ENCODE measurements around the gene METTL1. TPM values are rescaled to one million over a fixed set of nuclear protein-coding genes. Genes with fewer than 3 reads are reported as not detected.

Gene METTL1
- total and polyA plus RNA-seq, 7 donors: 3.8 to 16.7 (median 9.3) TPM

GRCh38 chr12:57797933-57798332 is 26.0 kb upstream of the METTL1 start:
- 60 to 71% methylated on average over 1 of the region's 1 CpG for WGBS, 2 donors
- Histone ChIP-seq H3K9me3 (no peaks in the 10 kb centered on the region), H3K27ac (no peak overlapping the region), H3K27me3 (no peaks in the 10 kb centered on the region), H3K4me3 (no peak overlapping the region), H3K4me1 (no peaks in the 10 kb centered on the region), H3K36me3 (peaks cover 16 to 96% (median 36%) of the 10 kb centered on the region in 4 donors)
- DNase-seq: no peak
- no peak for TF ChIP-seq CTCF (IDR thresholded peaks at IDR 0.05)
- intact Hi-C loops (cut with DNase I): no loop called here

GRCh38 chr12:57796996-57797395 is 25.1 kb upstream of the METTL1 start:
- no peaks in the 10 kb centered on the region for H3K4me1 ChIP-seq
- no peak overlapping the region for H3K27ac ChIP-seq
- peaks cover 16 to 96% (median 39%) of the 10 kb centered on the region in 4 donors for H3K36me3 ChIP-seq

GRCh38 chr12:57795354-57795753 is 23.4 kb upstream of the METTL1 start:
- 92 to 96% methylated on average over 6 of the region's 6 CpGs for WGBS, 2 donors
- Histone ChIP-seq H3K4me1 (no peaks in the 10 kb centered on the region), H3K36me3 (peaks cover 16 to 93% (median 32%) of the 10 kb centered on the region in 4 donors), H3K27ac (no peak overlapping the region), H3K4me3 (no peak overlapping the region), H3K27me3 (no peaks in the 10 kb centered on the region), H3K9me3 (no peaks in the 10 kb centered on the region)
- no peak for DNase-seq
- no peak for TF ChIP-seq POLR2A (IDR thresholded peaks at IDR 0.05)
- TF ChIP-seq EP300 (IDR thresholded peaks at IDR 0.05): no peak
- no peak for TF ChIP-seq CTCF (IDR thresholded peaks at IDR 0.05)
- TF ChIP-seq POLR2AphosphoS5 (IDR thresholded peaks at IDR 0.05): no peak
- intact Hi-C loops (cut with DNase I): no loop called here

More at GRCh38 chr12:57796996-57797395, 25.1 kb upstream of the METTL1 start:
- WGBS, 2 donors: 97 to 98% methylated on average over 1 of the region's 1 CpG
- TF ChIP-seq EP300 (IDR thresholded peaks at IDR 0.05) (no peak), POLR2A (IDR thresholded peaks at IDR 0.05) (no peak), CTCF (IDR thresholded peaks at IDR 0.05) (no peak), POLR2AphosphoS5 (IDR thresholded peaks at IDR 0.05) (no peak)
- intact Hi-C loops (cut with DNase I): no loop called here
- H3K4me3 ChIP-seq: no peak overlapping the region
- DNase-seq: no peak
- no peaks in the 10 kb centered on the region for H3K27me3 ChIP-seq
- no peaks in the 10 kb centered on the region for H3K9me3 ChIP-seq

- no peaks in the 10 kb centered on the region for H3K4me1 ChIP-seq
- H3K27ac ChIP-seq: no peak overlapping the region
- peaks cover 16 to 88% (median 27%) of the 10 kb centered on the region in 4 donors for H3K36me3 ChIP-seq
- 53 to 64% methylated on average over 1 of the region's 1 CpG for WGBS, 2 donors
- no peaks in the 10 kb centered on the region for H3K9me3 ChIP-seq
- TF ChIP-seq POLR2AphosphoS5 (IDR thresholded peaks at IDR 0.05) (no peak), EP300 (IDR thresholded peaks at IDR 0.05) (no peak), CTCF (IDR thresholded peaks at IDR 0.05) (no peak), POLR2A (IDR thresholded peaks at IDR 0.05) (no peak)
- no peak overlapping the region for H3K4me3 ChIP-seq
- no peaks in the 10 kb centered on the region for H3K27me3 ChIP-seq
- intact Hi-C loops (cut with DNase I): no loop called here
- DNase-seq: no peak
Measured at GRCh38 chr12:57793920-57794319, 22.0 kb upstream of the METTL1 start.

- no peak overlapping the region for H3K27ac ChIP-seq
- H3K9me3 ChIP-seq: no peaks in the 10 kb centered on the region
- 90 to 94% methylated on average over 11 of the region's 11 CpGs for WGBS, 2 donors
- peaks cover 0 to 19% (median 14%) of the 10 kb centered on the region in 4 donors for H3K4me1 ChIP-seq
- TF ChIP-seq CTCF (IDR thresholded peaks at IDR 0.05) (no peak), EP300 (IDR thresholded peaks at IDR 0.05) (no peak)
- H3K36me3 ChIP-seq: peaks cover 7 to 43% (median 11%) of the 10 kb centered on the region in 4 donors
- intact Hi-C loops (cut with DNase I): loop anchor here (10.0 kb wide), 1 partner anchor 51 kb away; no protein-coding TSS in a partner anchor
- no peak overlapping the region for H3K4me3 ChIP-seq
- no peaks in the 10 kb centered on the region for H3K27me3 ChIP-seq
- DNase-seq: no peak
Measured at GRCh38 chr12:57783861-57784260, 12.0 kb upstream of the METTL1 start.

Data from sigmoid colon (tissue), 7 donors.